SK-N-SH (cell line): ENCODE data around the gene PHGDH. TPM values are rescaled to one million over a fixed set of nuclear protein-coding genes. Genes with fewer than 3 reads are reported as not detected.
A peak's percentile ranks its signal among the peaks of the same experiment; 100 is the strongest.

Experiments used
- CTCF ChIA-PET: fragments of 300-600, 350-600 bp; formaldehyde crosslinking; extraction: SDS; loops from one replicate; lab custom pipeline; 2021; lab: Yijun Ruan, JAX
- POLR2A ChIA-PET: fragments of 350-600 bp; sonication (Branson Sonifier 250); formaldehyde crosslinking; extraction: SDS; loops from one replicate; lab custom pipeline; 2020; ENCODE audit warnings: antibody characterized with exemption, inconsistent platforms; lab: Yijun Ruan, JAX
- DNase-seq: peaks from one replicate; pipeline ENCODE4 v3.0.0; 2012
- H2AFZ ChIP-seq: fragments of 200-600 bp; sonication (generic); 2 replicates; pipeline ENCODE4 v1.8.1; 2016; ENCODE audit warnings: antibody characterized with exemption, mild to moderate bottlenecking, low read depth
- H3F3A ChIP-seq: fragments of 200-600 bp; sonication (generic); replicated peaks from 2 replicates; pipeline ENCODE3; 2016; ENCODE audit warnings: antibody characterized with exemption, mild to moderate bottlenecking; ENCODE audit not compliant: insufficient read depth
- H3K27ac ChIP-seq, 2 experiments: fragments of 200-500 bp in 1 of 2; fragments of 200-600 bp in 1 of 2; sonication (Bioruptor generic) in 1 of 2; sonication (generic), shearing (Covaris generic) in 1 of 2; 2 replicates each; pipeline versions ENCODE4 v1.5.1 to v1.6.1; 2014 to 2016; ENCODE audit warnings: low read depth in 2 of 2, inconsistent platforms in 1 of 2, low read length in 1 of 2, mild to moderate bottlenecking in 1 of 2, mixed read lengths in 1 of 2
- H3K27me3 ChIP-seq: fragments of 200-600 bp; sonication (generic), shearing (Covaris generic); 2 replicates; pipeline ENCODE4 v1.6.1; 2016; ENCODE audit warnings: mixed run types; ENCODE audit not compliant: insufficient read depth
- H3K36me3 ChIP-seq, 2 experiments: fragments of 200-500 bp in 1 of 2; fragments of 200-600 bp in 1 of 2; sonication (Bioruptor generic) in 1 of 2; sonication (generic) in 1 of 2; replicated peaks in 1 of 2; 2 replicates each; pipeline versions ENCODE3 to v1.5.1; 2014 to 2016; ENCODE audit warnings: low read length in 1 of 2, mild to moderate bottlenecking in 1 of 2; ENCODE audit not compliant: insufficient read depth in 2 of 2, control insufficient read depth in 1 of 2
- H3K4me1 ChIP-seq, 2 experiments: fragments of 200-500 bp in 1 of 2; fragments of 200-600 bp in 1 of 2; sonication (Bioruptor generic) in 1 of 2; sonication (generic), shearing (Covaris generic) in 1 of 2; 2 replicates each; pipeline versions ENCODE4 v1.5.1 to v1.6.1; 2014 to 2016; ENCODE audit warnings: low read depth in 1 of 2, low read length in 1 of 2, mixed run types in 1 of 2; ENCODE audit not compliant: insufficient read depth in 2 of 2, control insufficient read depth in 1 of 2
- H3K4me2 ChIP-seq: fragments of 200-600 bp; sonication (generic), shearing (Covaris generic); 2 replicates; pipeline ENCODE4 v1.6.1; 2017; ENCODE audit warnings: mixed run types
- H3K4me3 ChIP-seq, 2 experiments: fragments of 200-500 bp in 1 of 2; fragments of 200-600 bp in 1 of 2; sonication (Bioruptor generic) in 1 of 2; sonication (generic), shearing (Covaris generic) in 1 of 2; 2 replicates each; pipeline versions ENCODE4 v1.5.1 to v1.8.1; 2014 to 2016; ENCODE audit warnings: low read depth in 2 of 2, inconsistent platforms in 1 of 2, low read length in 1 of 2, mild to moderate bottlenecking in 1 of 2, mixed read lengths in 1 of 2, moderate library complexity in 1 of 2
- H3K79me2 ChIP-seq: fragments of 200-600 bp; sonication (generic); 2 replicates; pipeline ENCODE4 v1.8.1; 2017; ENCODE audit warnings: mild to moderate bottlenecking; ENCODE audit not compliant: insufficient read depth
- H3K9ac ChIP-seq: fragments of 200-600 bp; sonication (generic); 2 replicates; pipeline ENCODE4 v1.6.1; 2017; ENCODE audit warnings: mixed run types
- H3K9me2 ChIP-seq: fragments of 200-600 bp; sonication (generic); 2 replicates; pipeline ENCODE4 v1.6.1; 2017; ENCODE audit warnings: mixed run types
- H3K9me3 ChIP-seq: fragments of 200-600 bp; sonication (generic); 2 replicates; pipeline ENCODE4 v1.6.1; 2017; ENCODE audit warnings: mixed run types, mild to moderate bottlenecking, moderate library complexity
- H4K20me1 ChIP-seq: fragments of 200-600 bp; sonication (generic); 2 replicates; pipeline ENCODE4 v1.6.1; 2017; ENCODE audit warnings: mild to moderate bottlenecking, mixed run types; ENCODE audit not compliant: insufficient read depth
- CHD2 ChIP-seq: fragments of 150-350 bp; IDR thresholded peaks from 2 replicates; pipeline ENCODE4 v1.6.1; 2018; ENCODE audit warnings: low read length; ENCODE audit not compliant: partially characterized antibody
- ELF1 ChIP-seq: IDR thresholded peaks from 2 replicates; pipeline ENCODE4 v1.4.0; 2012
- EP300 ChIP-seq, 2 experiments: IDR thresholded peaks; 2 replicates each; pipeline versions ENCODE4 v1.4.0 to v1.6.1; 2012; ENCODE audit warnings: borderline replicate concordance in 1 of 2, low read depth in 1 of 2, low read length in 1 of 2
- EZH2phosphoT487 ChIP-seq: fragments of 200-600 bp; sonication (generic); IDR thresholded peaks from 2 replicates; pipeline ENCODE4 v1.6.1; 2017; ENCODE audit warnings: low read depth, mixed run types, mild to moderate bottlenecking, antibody characterized with exemption, moderate library complexity, borderline replicate concordance
- FOSL2 ChIP-seq: IDR thresholded peaks from 2 replicates; pipeline ENCODE4 v1.4.0; 2012; ENCODE audit warnings: low read depth, mild to moderate bottlenecking, moderate library complexity, borderline replicate concordance
- FOXJ3 ChIP-seq: sonication (generic); formaldehyde crosslinking; IDR thresholded peaks from 2 replicates; pipeline ENCODE4 v1.5.1; 2020; ENCODE audit warnings: mild to moderate bottlenecking, missing genetic modification reagents
- FOXM1 ChIP-seq: IDR thresholded peaks from 2 replicates; pipeline ENCODE4 v1.4.0; 2012; ENCODE audit warnings: low read depth, mild to moderate bottlenecking
- GABPA ChIP-seq: IDR thresholded peaks from 2 replicates; pipeline ENCODE4 v1.4.0; 2012; ENCODE audit warnings: low read depth, mild to moderate bottlenecking
- GATA2 ChIP-seq: sonication (generic); formaldehyde crosslinking; IDR thresholded peaks from 2 replicates; pipeline ENCODE4 v1.5.0; 2020; ENCODE audit warnings: mild to moderate bottlenecking, missing genetic modification reagents
- IRF3 ChIP-seq: fragments of 150-350 bp; IDR thresholded peaks from 2 replicates; pipeline ENCODE4 v1.6.1; 2016; ENCODE audit warnings: mild to moderate bottlenecking, low read depth, low read length
- JUND ChIP-seq: IDR thresholded peaks from 2 replicates; pipeline ENCODE4 v1.4.0; 2012
- MXI1 ChIP-seq: IDR thresholded peaks from 2 replicates; pipeline ENCODE4 v1.6.1; 2012; ENCODE audit warnings: mild to moderate bottlenecking, low read depth, low read length, improper control_type of control experiment
- PBX3 ChIP-seq: IDR thresholded peaks from 2 replicates; pipeline ENCODE4; 2012
- RAD21 ChIP-seq: IDR thresholded peaks from 2 replicates; pipeline ENCODE4 v1.6.1; 2012; ENCODE audit warnings: mild to moderate bottlenecking, low read length
- RXRA ChIP-seq: IDR thresholded peaks from 2 replicates; pipeline ENCODE4 v1.4.0; 2012; ENCODE audit warnings: low read depth, mild to moderate bottlenecking, borderline replicate concordance
- SIN3A ChIP-seq: IDR thresholded peaks from 2 replicates; pipeline ENCODE4 v1.6.1; 2012; ENCODE audit warnings: low read depth, mild to moderate bottlenecking, low read length, moderate library complexity, borderline replicate concordance
- SMC3 ChIP-seq: IDR thresholded peaks from 2 replicates; pipeline ENCODE4 v1.6.1; 2012; ENCODE audit warnings: low read depth, low read length, improper control_type of control experiment
- TAF1 ChIP-seq: IDR thresholded peaks from 2 replicates; pipeline ENCODE4 v1.6.1; 2012; ENCODE audit warnings: low read depth, mild to moderate bottlenecking, low read length, moderate library complexity, borderline replicate concordance
- TCF12 ChIP-seq: IDR thresholded peaks from 2 replicates; pipeline ENCODE4 v1.4.0; 2012
- TEAD4 ChIP-seq: IDR thresholded peaks from 2 replicates; pipeline ENCODE4 v1.4.0; 2012; ENCODE audit warnings: mild to moderate bottlenecking, borderline replicate concordance; ENCODE audit not compliant: insufficient read depth
- YY1 ChIP-seq: IDR thresholded peaks from 2 replicates; pipeline ENCODE4 v1.4.0; 2012; ENCODE audit warnings: low read depth, mild to moderate bottlenecking
- WGBS: methylation state at CpG from one replicate; pipeline ENCODE4 v1.1.6; 2017; ENCODE audit warnings: low lambda C conversion rate; 5-methylcytosine and 5-hydroxymethylcytosine counted together
- polyA plus RNA-seq, 3 experiments: library from polyadenylated mRNA; depleted of rRNA; stranded (reverse); fragments of >200 nt; gene quantifications; 2 replicates each; pipeline ENCODE4 v1.2.3, GENCODE V29; 2012

PHGDH gene
- polyA plus RNA-seq, 1 of the 3 experiments (the other 2 are of a cell fraction) = 30.2 TPM

- TF ChIP-seq RAD21 (no peak), FOXM1 (no peak)
These were observed 40.8 kb upstream of the PHGDH start (continued) for GRCh38 chr1:119670898-119671297.

GRCh38 chr1:119673171-119673940 lies 38.4 kb upstream of the PHGDH start:
- H3K27me3 ChIP-seq = no peaks in the 10 kb centered on the region
- CTCF ChIA-PET = interaction anchor here (0.7 to 4.5 kb wide), 11 partner anchors 11 to 75 kb away, joined by 3 to 102 read pairs (median 12); partner anchors contain the start of gene ZNF697
- peak overlapping the region; percentile 64; the same call in 1 of the 2 replicates for H3K4me2 ChIP-seq
- peaks cover 14% of the 10 kb centered on the region for H3F3A ChIP-seq
- H3K9ac ChIP-seq = peak overlapping the region; percentile 67
- no peak for DNase-seq
- TF ChIP-seq CHD2 (no peak), MXI1 (no peak), SMC3 (no peak), TAF1 (no peak), RXRA (peak; percentile 62; the same call in 1 of the 2 replicates), PBX3 (0 out of 2 replicates have a peak, but pooled peaks have one; percentile 13), TEAD4 (peak; percentile 13; the same call in 1 of the 2 replicates), GABPA (no peak), EP300 (IDR thresholded peaks at IDR 0.05; ENCODE audit: borderline replicate concordance in 1 of 2, low read depth in 1 of 2, low read length in 1 of 2) (no peak), ELF1 (no peak), RAD21 (no peak), EZH2phosphoT487 (no peak), IRF3 (no peak), TCF12 (0 out of 2 replicates have a peak, but pooled peaks have one; percentile 5), JUND (no peak), SIN3A (no peak), FOXM1 (no peak), FOSL2 (no peak), GATA2 (no peak), FOXJ3 (CRISPR knock-in tag) (no peak), YY1 (no peak)
- TF ChIP-seq, all 33 proteins: peak for 4
- Histone ChIP-seq H4K20me1 (no peaks in the 10 kb centered on the region), H3K27ac (peak overlapping the region; percentile 75 to 97; a peak in 3 of 4 replicates), H3K9me3 (no peaks in the 10 kb centered on the region), H3K9me2 (no peaks in the 10 kb centered on the region), H3K4me3 (no peak overlapping the region), H2AFZ (peak overlapping the region; percentile 24; the same call in 1 of the 2 replicates), H3K36me3 (no peaks in the 10 kb centered on the region), H3K4me1 (peaks cover 3 to 20% of the 10 kb centered on the region in 2 experiments; a peak in 3 of 4 replicates), H3K79me2 (no peaks in the 10 kb centered on the region)
- WGBS = 85% methylated on average over 4 of the region's 4 CpGs
- POLR2A ChIA-PET = no interaction called here
